ENCODE data around the gene TACR2.

- no peak for TF ChIP-seq CTCF (IDR thresholded peaks at IDR 0.05)
- no peak for TF ChIP-seq POLR2A (IDR thresholded peaks at IDR 0.05)
- no peak for TF ChIP-seq EP300 (IDR thresholded peaks at IDR 0.05; ENCODE audit: low read depth)
Measured at GRCh38 chr10:69435966-69436520, 19.3 kb upstream of the TACR2 start.

All from transverse colon (tissue), 3 donors.